ENCODE results near the gene NOXO1.

DNA sequence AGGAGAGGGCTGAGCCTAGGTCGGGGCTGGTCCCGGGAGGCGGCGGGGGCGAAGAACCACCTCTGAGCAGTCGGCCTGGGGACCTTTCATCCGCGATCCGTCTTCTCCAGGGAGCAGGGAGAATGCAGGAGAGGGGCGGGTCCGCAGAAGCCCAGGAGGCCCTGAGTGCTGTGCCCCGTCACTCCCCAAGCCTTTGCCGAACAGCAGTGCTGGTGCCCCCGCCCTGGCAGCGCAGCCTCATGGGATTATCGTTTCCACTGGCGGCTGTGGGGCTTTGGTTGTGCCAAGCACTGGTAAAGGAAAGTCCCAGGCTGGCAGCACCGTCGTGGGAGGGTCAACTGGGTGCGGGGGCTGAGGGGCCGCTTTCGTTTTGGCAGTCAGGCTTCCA lies 8.8 kb downstream of the NOXO1 start:
- TF ChIP-seq GATA2 (IDR thresholded peaks at IDR 0.05; ENCODE audit: low read depth, low read length) (no peak), GATA3 (IDR thresholded peaks at IDR 0.05; ENCODE audit: low read depth, low read length) (no peak)

Measured in SH-SY5Y (cell line).